HEK293 (cell line): ENCODE data around the gene BCAS3.

Source experiments
- CTCF ChIA-PET: fragments of 350-600 bp; formaldehyde crosslinking; extraction: SDS; loops from one replicate; lab custom pipeline; 2021; ENCODE audit warnings: antibody characterized with exemption; lab: Yijun Ruan, JAX
- POLR2A ChIA-PET: fragments of 300-600 bp; formaldehyde crosslinking; extraction: SDS; loops from one replicate; lab custom pipeline; 2020; ENCODE audit warnings: antibody characterized with exemption, inconsistent platforms; lab: Yijun Ruan, JAX
- H3K27ac ChIP-seq: fragments of 200-500 bp; sonication (Bioruptor generic); 2 replicates; pipeline ENCODE4 v1.5.1; 2014; ENCODE audit warnings: low read depth, low read length, control low read depth, inconsistent platforms; ENCODE audit errors: extremely low read depth
- H3K36me3 ChIP-seq, 2 experiments: fragments of 200-500 bp in 1 of 2; sonication (Bioruptor generic) in 1 of 2; 1 replicate in 1 of 2; 2 replicates in 1 of 2; pipeline ENCODE4 v1.5.1; 2014 to 2017; ENCODE audit warnings: inconsistent platforms in 2 of 2, low read length in 2 of 2; ENCODE audit not compliant: control insufficient read depth in 2 of 2, insufficient read depth in 1 of 2
- H3K4me1 ChIP-seq: fragments of 200-500 bp; sonication (Bioruptor generic); 2 replicates; pipeline ENCODE4 v1.5.1; 2014; ENCODE audit warnings: mild to moderate bottlenecking, low read length, inconsistent platforms; ENCODE audit not compliant: control insufficient read depth, insufficient read depth
- H3K4me3 ChIP-seq: 2 replicates; pipeline ENCODE4 v1.5.1; 2011; ENCODE audit warnings: low read depth, mild to moderate bottlenecking, control low read depth, low read length, moderate library complexity
- H3K9me3 ChIP-seq: fragments of 200-500 bp; sonication (Bioruptor generic); 2 replicates; pipeline ENCODE4 v1.5.1; 2014; ENCODE audit warnings: low read depth, low read length, inconsistent platforms; ENCODE audit not compliant: control insufficient read depth, insufficient read depth
- FEZF1 ChIP-seq: fragments of 450-650 bp; formaldehyde crosslinking; IDR thresholded peaks from 2 replicates; pipeline ENCODE4 v1.5.1; 2016; ENCODE audit warnings: missing biosample characterization, missing genetic modification characterization
- HIC1 ChIP-seq: fragments of 450-650 bp; formaldehyde crosslinking; IDR thresholded peaks from 2 replicates; pipeline ENCODE4 v1.5.1; 2016; ENCODE audit warnings: missing biosample characterization, missing genetic modification characterization
- HOXA7 ChIP-seq: sonication (generic); formaldehyde crosslinking; IDR thresholded peaks from 2 replicates; pipeline ENCODE4 v1.8.1; 2022; ENCODE audit warnings: missing genetic modification reagents, borderline replicate concordance
- KLF1 ChIP-seq: fragments of 450-650 bp; formaldehyde crosslinking; IDR thresholded peaks from 2 replicates; pipeline ENCODE4 v1.5.1; 2016; ENCODE audit warnings: missing biosample characterization, missing genetic modification characterization
- KLF10 ChIP-seq: fragments of 450-650 bp; IDR thresholded peaks from 2 replicates; pipeline ENCODE4 v1.5.1; 2018; ENCODE audit warnings: missing biosample characterization, mild to moderate bottlenecking, missing genetic modification characterization
- OSR2 ChIP-seq: fragments of 450-650 bp; formaldehyde crosslinking; IDR thresholded peaks from 2 replicates; pipeline ENCODE4 v1.5.1; 2016; ENCODE audit warnings: missing biosample characterization, missing genetic modification characterization
- PRDM6 ChIP-seq: fragments of 450-650 bp; formaldehyde crosslinking; IDR thresholded peaks from 2 replicates; pipeline ENCODE4 v1.5.1; 2017; ENCODE audit warnings: missing biosample characterization, missing genetic modification characterization
- SCRT1 ChIP-seq: fragments of 450-650 bp; formaldehyde crosslinking; IDR thresholded peaks from 2 replicates; pipeline ENCODE4 v1.5.1; 2016; ENCODE audit warnings: missing biosample characterization, missing genetic modification characterization, borderline replicate concordance
- TCF7L2 ChIP-seq: IDR thresholded peaks from 2 replicates; pipeline ENCODE4 v1.6.1; 2011; ENCODE audit warnings: low read depth, mild to moderate bottlenecking, inconsistent platforms, low read length, moderate library complexity, borderline replicate concordance
- YY2 ChIP-seq: fragments of 450-650 bp; formaldehyde crosslinking; IDR thresholded peaks from 2 replicates; pipeline ENCODE4 v1.5.1; 2016; ENCODE audit warnings: missing biosample characterization, missing genetic modification characterization
- ZIC2 ChIP-seq: fragments of 450-650 bp; formaldehyde crosslinking; IDR thresholded peaks from 2 replicates; pipeline ENCODE4 v1.5.1; 2016; ENCODE audit warnings: missing biosample characterization, missing genetic modification characterization
- ZNF114 ChIP-seq: fragments of 450-650 bp; formaldehyde crosslinking; IDR thresholded peaks from 2 replicates; pipeline ENCODE4 v1.5.0; 2017; ENCODE audit warnings: missing biosample characterization, missing genetic modification characterization
- ZNF16 ChIP-seq: fragments of 450-650 bp; formaldehyde crosslinking; IDR thresholded peaks from 2 replicates; pipeline ENCODE4 v1.5.1; 2016; ENCODE audit warnings: low read depth, missing biosample characterization, missing genetic modification characterization
- ZNF211 ChIP-seq: fragments of 450-650 bp; formaldehyde crosslinking; IDR thresholded peaks from 2 replicates; pipeline ENCODE4 v1.5.1; 2016; ENCODE audit warnings: low read depth, missing biosample characterization, missing genetic modification characterization
- ZNF354C ChIP-seq: fragments of 450-650 bp; formaldehyde crosslinking; IDR thresholded peaks from 2 replicates; pipeline ENCODE4 v1.5.1; 2016; ENCODE audit warnings: missing biosample characterization, missing genetic modification characterization, low read depth, borderline replicate concordance
- ZNF529 ChIP-seq: fragments of 450-650 bp; formaldehyde crosslinking; IDR thresholded peaks from 2 replicates; pipeline ENCODE4 v1.5.1; 2017; ENCODE audit warnings: missing genetic modification characterization, missing biosample characterization; ENCODE audit not compliant: insufficient replicate concordance
- ZNF580 ChIP-seq: fragments of 450-650 bp; formaldehyde crosslinking; IDR thresholded peaks from 2 replicates; pipeline ENCODE4 v1.5.1; 2016; ENCODE audit warnings: missing biosample characterization, missing genetic modification characterization
- ZNF677 ChIP-seq: fragments of 450-650 bp; IDR thresholded peaks from 2 replicates; pipeline ENCODE4 v1.5.0; 2018; ENCODE audit warnings: missing biosample characterization, mild to moderate bottlenecking, missing genetic modification characterization, moderate library complexity
- ZNF791 ChIP-seq: fragments of 450-650 bp; formaldehyde crosslinking; IDR thresholded peaks from 2 replicates; pipeline ENCODE4 v1.5.1; 2016; ENCODE audit warnings: missing biosample characterization, missing genetic modification characterization

The BCAS3 gene

GRCh38 chr17:61253937-61254574, 576.4 kb downstream of the BCAS3 start (continued):
- TF ChIP-seq FEZF1 (peak; percentile 51; the same call in 1 of the 2 replicates), ZNF791 (tag by site-specific recombination) (no peak), YY2 (tag by site-specific recombination) (no peak), OSR2 (tag by site-specific recombination) (0 out of 2 replicates have a peak, but pooled peaks have one; percentile 24), HOXA7 (CRISPR knock-in tag) (no peak), ZNF580 (tag by site-specific recombination) (no peak), ZNF354C (tag by site-specific recombination) (no peak), ZIC2 (tag by site-specific recombination) (peak; percentile 52; the same call in 1 of the 2 replicates), ZNF677 (no peak), TCF7L2 (peak; percentile 70; the same call in 1 of the 2 replicates), PRDM6 (tag by site-specific recombination) (peak; percentile 55), KLF1 (tag by site-specific recombination) (0 out of 2 replicates have a peak, but pooled peaks have one; percentile 35)

- H3K9me3 ChIP-seq: no peaks in the 10 kb centered on the region
- peaks cover 44% of the 10 kb centered on the region for H3K4me1 ChIP-seq
- H3K4me3 ChIP-seq: no peak overlapping the region
- ChIA-PET CTCF (no interaction called here), POLR2A (no interaction called here)
- TF ChIP-seq ZNF211 (tag by site-specific recombination) (no peak), FEZF1 (peak; percentile 54; the same call in 1 of the 2 replicates), KLF10 (tag by site-specific recombination) (no peak), ZNF529 (tag by site-specific recombination) (no peak), SCRT1 (tag by site-specific recombination) (no peak), HIC1 (tag by site-specific recombination) (no peak), ZNF16 (tag by site-specific recombination) (no peak), PRDM6 (tag by site-specific recombination) (peak; percentile 30; the same call in 1 of the 2 replicates), ZNF114 (no peak)
- H3K36me3 ChIP-seq: no peaks in the 10 kb centered on the region
- H3K27ac ChIP-seq: no peak overlapping the region
These were observed 577.3 kb downstream of the BCAS3 start for GRCh38 chr17:61254904-61255303.
